WTC11 (cell line): ENCODE data around the gene STAU1.

ENCODE experiments used
- CREB1 ChIP-seq: sonication (generic); formaldehyde crosslinking; IDR thresholded peaks from 2 replicates; pipeline ENCODE4 v1.8.0; 2023; ENCODE audit warnings: mild to moderate bottlenecking, missing genetic modification reagents
- CTCF ChIP-seq: fragments of 200-600 bp; IDR thresholded peaks from 2 replicates; pipeline ENCODE4 v1.8.0; 2022; ENCODE audit warnings: antibody characterized with exemption
- MAX ChIP-seq: sonication (generic); formaldehyde crosslinking; IDR thresholded peaks from 2 replicates; pipeline ENCODE4 v1.8.0; 2022; ENCODE audit warnings: mild to moderate bottlenecking, missing genetic modification reagents
- PRRX2 ChIP-seq: fragments of 250-450 bp; sonication (Bioruptor Pico); IDR thresholded peaks from 2 replicates; pipeline ENCODE4 v1.8.0; 2021; ENCODE audit warnings: mild to moderate bottlenecking
- RELA ChIP-seq: sonication (generic); formaldehyde crosslinking; IDR thresholded peaks from 2 replicates; pipeline ENCODE4 v1.8.1; 2022; ENCODE audit warnings: missing genetic modification reagents, mild to moderate bottlenecking, borderline replicate concordance
- SP1 ChIP-seq: sonication (generic); formaldehyde crosslinking; conservative IDR thresholded peaks from 2 replicates; pipeline ENCODE4 v1.8.1; 2022; ENCODE audit warnings: missing genetic modification reagents
- TF ChIP-seq, protein P1 (sequence below): sonication (generic); formaldehyde crosslinking; conservative IDR thresholded peaks from 2 replicates; pipeline ENCODE4 v1.8.1; 2022; ENCODE audit warnings: mild to moderate bottlenecking, missing genetic modification reagents

DNA sequence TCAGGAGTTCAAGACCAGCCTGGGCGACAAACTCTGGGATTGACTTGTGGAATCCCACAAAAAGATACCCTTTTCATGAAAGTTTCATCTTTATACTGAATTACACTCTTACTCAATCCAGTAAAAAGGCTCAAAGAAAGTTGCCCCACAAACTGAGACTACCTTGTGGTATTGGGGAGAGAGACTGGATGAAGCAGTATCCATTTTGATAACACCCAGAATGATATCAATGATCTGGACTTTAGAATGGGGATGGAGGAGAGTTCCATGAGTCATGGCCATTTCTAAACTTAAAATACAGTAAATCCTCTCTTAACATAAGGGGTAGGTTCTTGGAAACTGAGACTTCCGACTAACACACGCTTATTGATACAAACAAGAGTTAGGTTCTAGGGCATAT lies 4.7 kb downstream of the STAU1 start:
- TF ChIP-seq CREB1 (CRISPR knock-in tag) (no peak), CTCF (no peak), MAX (CRISPR knock-in tag) (no peak), SP1 (no peak), RELA (CRISPR knock-in tag) (no peak), PRRX2 (CRISPR knock-in tag) (no peak)
- TF ChIP-seq, protein P1, sequence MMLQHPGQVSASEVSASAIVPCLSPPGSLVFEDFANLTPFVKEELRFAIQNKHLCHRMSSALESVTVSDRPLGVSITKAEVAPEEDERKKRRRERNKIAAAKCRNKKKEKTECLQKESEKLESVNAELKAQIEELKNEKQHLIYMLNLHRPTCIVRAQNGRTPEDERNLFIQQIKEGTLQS (CRISPR knock-in tag) = no peak
